ENCODE results near the gene ZBTB3.
"Not testable (repeated sequence)": the region's sequence is repeated elsewhere in the genome, so short reads cannot be mapped to it uniquely, and the experiment has no call there.

ZBTB3 gene

GRCh38 chr11:62712276-62712812 is 41.6 kb downstream of the ZBTB3 start:
- Mint-ChIP-seq H3K9me3 (no peaks in the 10 kb centered on the region), H3K4me3 (no peak overlapping the region), H3K27ac (peak overlapping the region; percentile 75), H3K27me3 (no peaks in the 10 kb centered on the region), H3K36me3 (peaks cover 58% of the 10 kb centered on the region), H3K4me1 (peaks cover 52% of the 10 kb centered on the region)
- no peak for ATAC-seq

- H3K4me1 Mint-ChIP-seq: peaks cover 69% of the 10 kb centered on the region
- H3K36me3 Mint-ChIP-seq: peaks cover 42% of the 10 kb centered on the region
- no peak for ATAC-seq
- H3K4me3 Mint-ChIP-seq: peak overlapping the region; percentile 93
- H3K27ac Mint-ChIP-seq: peak overlapping the region; percentile 90
- H3K27me3 Mint-ChIP-seq: no peaks in the 10 kb centered on the region
- no peaks in the 10 kb centered on the region for H3K9me3 Mint-ChIP-seq
Measured at GRCh38 chr11:62710001-62710345, 44.0 kb downstream of the ZBTB3 start.

- Mint-ChIP-seq H3K9me3 (no peaks in the 10 kb centered on the region), H3K27ac (peak overlapping the region; percentile 90), H3K4me1 (peaks cover 69% of the 10 kb centered on the region), H3K27me3 (no peaks in the 10 kb centered on the region), H3K36me3 (peaks cover 36% of the 10 kb centered on the region), H3K4me3 (peak overlapping the region; percentile 93)
- ATAC-seq: peak; percentile 92
Measured at GRCh38 chr11:62709247-62710000, 44.5 kb downstream of the ZBTB3 start.

GRCh38 chr11:62708793-62709192 is 45.2 kb downstream of the ZBTB3 start:
- Mint-ChIP-seq H3K27me3 (no peaks in the 10 kb centered on the region), H3K27ac (peak overlapping the region; percentile 90), H3K4me3 (peak overlapping the region; percentile 93), H3K9me3 (no peaks in the 10 kb centered on the region), H3K36me3 (peaks cover 31% of the 10 kb centered on the region), H3K4me1 (peaks cover 69% of the 10 kb centered on the region)
- ATAC-seq: peak; percentile 3

GRCh38 chr11:62708392-62708791 is 45.6 kb downstream of the ZBTB3 start:
- Mint-ChIP-seq H3K4me1 (peaks cover 65% of the 10 kb centered on the region), H3K9me3 (no peaks in the 10 kb centered on the region), H3K36me3 (peaks cover 27% of the 10 kb centered on the region), H3K27ac (peak overlapping the region; percentile 90), H3K4me3 (peak overlapping the region; percentile 93), H3K27me3 (no peaks in the 10 kb centered on the region)
- no peak for ATAC-seq

GRCh38 chr11:62707277-62707861 is 46.6 kb downstream of the ZBTB3 start, which contains the start of the genes BSCL2 and GNG3:
Gene BSCL2, minus strand, starts transcription at chr11:62707424. Its CDS starts 229 bp downstream, at chr11:62707195.
Gene GNG3, plus strand, starts transcription at chr11:62707676. Its CDS starts 620 bp downstream, at chr11:62708296.
- H3K4me3 Mint-ChIP-seq: peak within 1 kb of the TSS; percentile 98
- peak within 1 kb of the TSS; percentile 90 for H3K27ac Mint-ChIP-seq
- H3K36me3 Mint-ChIP-seq: peaks cover 22% of the 10 kb centered on the region
- no peak for ATAC-seq
- H3K27me3 Mint-ChIP-seq: no peaks in the 10 kb centered on the region
- no peaks in the 10 kb centered on the region for H3K9me3 Mint-ChIP-seq
- peaks cover 57% of the 10 kb centered on the region for H3K4me1 Mint-ChIP-seq

- H3K36me3 Mint-ChIP-seq: peaks cover 23% of the 10 kb centered on the region
- H3K27me3 Mint-ChIP-seq: no peaks in the 10 kb centered on the region
- peak overlapping the region; percentile 98 for H3K4me3 Mint-ChIP-seq
- no peak for ATAC-seq
- H3K27ac Mint-ChIP-seq: peak overlapping the region; percentile 86
- H3K4me1 Mint-ChIP-seq: peaks cover 56% of the 10 kb centered on the region
- H3K9me3 Mint-ChIP-seq: no peaks in the 10 kb centered on the region
Measured at GRCh38 chr11:62706850-62707247, 47.1 kb downstream of the ZBTB3 start.

GRCh38 chr11:62705880-62706849 is 47.8 kb downstream of the ZBTB3 start:
- H3K27me3 Mint-ChIP-seq: no peaks in the 10 kb centered on the region
- peaks cover 56% of the 10 kb centered on the region for H3K4me1 Mint-ChIP-seq
- H3K27ac Mint-ChIP-seq: peak overlapping the region; percentile 86

GRCh38 chr11:62705413-62705812 is 48.5 kb downstream of the ZBTB3 start:
- ATAC-seq: no peak
- Mint-ChIP-seq H3K4me3 (peak overlapping the region; percentile 98), H3K27me3 (no peaks in the 10 kb centered on the region), H3K4me1 (peaks cover 54% of the 10 kb centered on the region), H3K27ac (peak overlapping the region; percentile 86), H3K9me3 (no peaks in the 10 kb centered on the region), H3K36me3 (peaks cover 21% of the 10 kb centered on the region)

More at GRCh38 chr11:62705880-62706849, 47.8 kb downstream of the ZBTB3 start:
- Mint-ChIP-seq H3K9me3 (no peaks in the 10 kb centered on the region), H3K36me3 (peaks cover 25% of the 10 kb centered on the region), H3K4me3 (peak overlapping the region; percentile 98)
- peak; percentile 89 for ATAC-seq

- H3K4me1 Mint-ChIP-seq: peaks cover 45% of the 10 kb centered on the region
- not testable (repeated sequence) for H3K4me3 Mint-ChIP-seq, H3K9me3 Mint-ChIP-seq, ATAC-seq, H3K27me3 Mint-ChIP-seq, H3K27ac Mint-ChIP-seq
- H3K36me3 Mint-ChIP-seq: peaks cover 16% of the 10 kb centered on the region
Measured at GRCh38 chr11:62703921-62704320, 50.0 kb downstream of the ZBTB3 start.

GRCh38 chr11:62702246-62702645 is 51.7 kb downstream of the ZBTB3 start:
- Mint-ChIP-seq H3K4me1 (peaks cover 28% of the 10 kb centered on the region), H3K4me3 (no peak overlapping the region), H3K27me3 (no peaks in the 10 kb centered on the region), H3K9me3 (no peaks in the 10 kb centered on the region), H3K27ac (no peak overlapping the region), H3K36me3 (peaks cover 16% of the 10 kb centered on the region)
- no peak for ATAC-seq
